ENCODE data around the gene CKAP5. TPM values are rescaled to one million over a fixed set of nuclear protein-coding genes. Genes with fewer than 3 reads are reported as not detected.

The CKAP5 gene
- total RNA-seq, 1 experiment from 2014 or later: 166 TPM

GRCh38 chr11:46855863-46856262 is 9.8 kb upstream of the CKAP5 start (continued):
- TF ChIP-seq, protein P1, sequence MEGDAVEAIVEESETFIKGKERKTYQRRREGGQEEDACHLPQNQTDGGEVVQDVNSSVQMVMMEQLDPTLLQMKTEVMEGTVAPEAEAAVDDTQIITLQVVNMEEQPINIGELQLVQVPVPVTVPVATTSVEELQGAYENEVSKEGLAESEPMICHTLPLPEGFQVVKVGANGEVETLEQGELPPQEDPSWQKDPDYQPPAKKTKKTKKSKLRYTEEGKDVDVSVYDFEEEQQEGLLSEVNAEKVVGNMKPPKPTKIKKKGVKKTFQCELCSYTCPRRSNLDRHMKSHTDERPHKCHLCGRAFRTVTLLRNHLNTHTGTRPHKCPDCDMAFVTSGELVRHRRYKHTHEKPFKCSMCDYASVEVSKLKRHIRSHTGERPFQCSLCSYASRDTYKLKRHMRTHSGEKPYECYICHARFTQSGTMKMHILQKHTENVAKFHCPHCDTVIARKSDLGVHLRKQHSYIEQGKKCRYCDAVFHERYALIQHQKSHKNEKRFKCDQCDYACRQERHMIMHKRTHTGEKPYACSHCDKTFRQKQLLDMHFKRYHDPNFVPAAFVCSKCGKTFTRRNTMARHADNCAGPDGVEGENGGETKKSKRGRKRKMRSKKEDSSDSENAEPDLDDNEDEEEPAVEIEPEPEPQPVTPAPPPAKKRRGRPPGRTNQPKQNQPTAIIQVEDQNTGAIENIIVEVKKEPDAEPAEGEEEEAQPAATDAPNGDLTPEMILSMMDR (IDR thresholded peaks at IDR 0.05 in 2 of 3, conservative IDR thresholded peaks at IDR 0.05 in 1 of 3; ENCODE audit: borderline replicate concordance in 1 of 3, insufficient read depth in 1 of 3, low read depth in 2 of 3, low read length in 2 of 3): no peak
- TF ChIP-seq POLR2A (IDR thresholded peaks at IDR 0.05; ENCODE audit: borderline replicate concordance, extremely low read depth, insufficient read depth, insufficient read length) (no peak), SIN3A (IDR thresholded peaks at IDR 0.05; ENCODE audit: low read depth) (no peak), POLR2AphosphoS5 (IDR thresholded peaks at IDR 0.05; ENCODE audit: low read depth, low read length) (no peak), SP1 (IDR thresholded peaks at IDR 0.05; ENCODE audit: low read depth) (no peak)

GRCh38 chr11:46855167-46855566 is 9.1 kb upstream of the CKAP5 start:
- intact Hi-C loops (cut with micrococcal nuclease): no loop called here

More at GRCh38 chr11:46855167-46855566, 9.1 kb upstream of the CKAP5 start:
- peaks cover 0 to 4% of the 10 kb centered on the region in 2 experiments; a peak in 2 of 4 replicates for H3K36me3 ChIP-seq (ENCODE audit: control insufficient read depth in 1 of 2, insufficient read depth in 2 of 2, low read length in 2 of 2)
- H3K4me1 ChIP-seq (ENCODE audit: control insufficient read depth in 1 of 2, insufficient read depth in 2 of 2, low read length in 2 of 2): 0 out of 4 replicates have a peak, but pooled peaks cover 0 to 2% of the 10 kb centered on the region in 2 experiments
- no peak overlapping the region for H3K27ac ChIP-seq (ENCODE audit: low read depth, low read length)
- no peak overlapping the region for H3K4me3 ChIP-seq (replicated peaks in 1 of 2; ENCODE audit: low read depth in 1 of 2, low read length in 2 of 2)
- H3K9me3 ChIP-seq (ENCODE audit: control insufficient read depth in 1 of 2, insufficient read depth in 1 of 2, low read depth in 1 of 2, low read length in 2 of 2): no peaks in the 10 kb centered on the region
- H3K9me2 ChIP-seq (ENCODE audit: insufficient read depth): no peaks in the 10 kb centered on the region
- H3K9ac ChIP-seq (ENCODE audit: low read length): no peak overlapping the region
- RAD21 ChIA-PET (ENCODE audit: low non-redundant PET in 1 of 2, low total read pairs in 2 of 2, uncharacterized antibody in 2 of 2, unreplicated experiment in 2 of 2): no interaction called here
- no peak overlapping the region for H3K4me2 ChIP-seq (ENCODE audit: low read length)
- CTCF ChIA-PET: no interaction called here
- no peaks in the 10 kb centered on the region for H3K79me2 ChIP-seq (ENCODE audit: insufficient read depth, low read length)
- no peaks in the 10 kb centered on the region for H3K27me3 ChIP-seq (ENCODE audit: insufficient read depth, low read length)
- no peak overlapping the region for H2AFZ ChIP-seq (ENCODE audit: low read depth, low read length, poor library complexity, severe bottlenecking)
- TF ChIP-seq EZH2 (IDR thresholded peaks at IDR 0.05) (no peak), EGR1 (IDR thresholded peaks at IDR 0.05; ENCODE audit: low read depth) (no peak), CBX3 (IDR thresholded peaks at IDR 0.05; ENCODE audit: low read depth) (no peak), ZFX (IDR thresholded peaks at IDR 0.05) (no peak)
- POLR2A ChIA-PET: no interaction called here
- ATAC-seq (no peak), DNase-seq (ENCODE audit: low read depth, low spot score) (no peak)
- BruUV-seq (replicated peaks): no TSS peak
- no peaks in the 10 kb centered on the region for H4K20me1 ChIP-seq (ENCODE audit: insufficient read depth)
